Measurements from ENCODE around the gene NKX6-2. TPM values are rescaled to one million over a fixed set of nuclear protein-coding genes. Genes with fewer than 3 reads are reported as not detected.
A peak's percentile ranks its signal among the peaks of the same experiment; 100 is the strongest.
"Not testable (repeated sequence)": the region's sequence is repeated elsewhere in the genome, so short reads cannot be mapped to it uniquely, and the experiment has no call there.

Gene NKX6-2
- total and polyA plus RNA-seq, 2 donors from 2014 or later = 2.5 TPM; not detected in 1

DNA sequence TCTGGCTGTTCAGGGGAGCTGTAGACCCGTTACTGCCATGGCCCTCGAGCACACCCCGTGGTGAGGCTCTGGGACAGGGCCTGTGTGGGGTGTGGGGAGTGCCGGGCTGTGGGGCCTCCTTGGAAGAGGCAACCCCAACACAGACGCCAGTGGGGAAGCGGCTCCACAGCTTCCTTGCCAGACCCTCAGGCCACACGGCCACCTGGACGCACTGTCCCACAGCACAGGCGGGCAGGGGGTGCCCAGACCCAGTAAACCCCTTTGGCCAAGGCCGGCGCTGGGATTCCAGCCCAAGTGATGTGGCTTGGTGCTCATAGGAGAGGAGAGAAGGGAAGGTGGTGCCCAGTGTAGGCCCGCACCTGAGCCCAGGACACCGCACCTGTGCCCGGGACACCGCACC, 12.9 kb upstream of the NKX6-2 start:
- intact Hi-C loops (cut with DNase I) = no loop called here
- Histone ChIP-seq H3K4me3 (ENCODE audit: low read length in 3 of 3) (no peak overlapping the region), H3K9me3 (ENCODE audit: control insufficient read depth in 2 of 3, insufficient read depth in 1 of 3, low read length in 3 of 3) (peaks cover 0 to 6% (median 0%) of the 10 kb centered on the region in 3 donors), H3K27ac (ENCODE audit: low read depth in 2 of 2, low read length in 2 of 2) (no peak overlapping the region), H3K4me1 (ENCODE audit: control insufficient read depth in 2 of 3, insufficient read depth in 2 of 3, low read depth in 1 of 3, low read length in 3 of 3) (no peaks in the 10 kb centered on the region), H3K27me3 (ENCODE audit: control insufficient read depth, insufficient read depth, low read length) (peaks cover 2% of the 10 kb centered on the region), H3K36me3 (ENCODE audit: control insufficient read depth in 2 of 3, insufficient read depth in 3 of 3, low read length in 3 of 3) (no peaks in the 10 kb centered on the region), H3K9ac (ENCODE audit: low read length in 3 of 3) (no peak overlapping the region)
- FAIRE-seq = no peak
- TF ChIP-seq, protein P1, sequence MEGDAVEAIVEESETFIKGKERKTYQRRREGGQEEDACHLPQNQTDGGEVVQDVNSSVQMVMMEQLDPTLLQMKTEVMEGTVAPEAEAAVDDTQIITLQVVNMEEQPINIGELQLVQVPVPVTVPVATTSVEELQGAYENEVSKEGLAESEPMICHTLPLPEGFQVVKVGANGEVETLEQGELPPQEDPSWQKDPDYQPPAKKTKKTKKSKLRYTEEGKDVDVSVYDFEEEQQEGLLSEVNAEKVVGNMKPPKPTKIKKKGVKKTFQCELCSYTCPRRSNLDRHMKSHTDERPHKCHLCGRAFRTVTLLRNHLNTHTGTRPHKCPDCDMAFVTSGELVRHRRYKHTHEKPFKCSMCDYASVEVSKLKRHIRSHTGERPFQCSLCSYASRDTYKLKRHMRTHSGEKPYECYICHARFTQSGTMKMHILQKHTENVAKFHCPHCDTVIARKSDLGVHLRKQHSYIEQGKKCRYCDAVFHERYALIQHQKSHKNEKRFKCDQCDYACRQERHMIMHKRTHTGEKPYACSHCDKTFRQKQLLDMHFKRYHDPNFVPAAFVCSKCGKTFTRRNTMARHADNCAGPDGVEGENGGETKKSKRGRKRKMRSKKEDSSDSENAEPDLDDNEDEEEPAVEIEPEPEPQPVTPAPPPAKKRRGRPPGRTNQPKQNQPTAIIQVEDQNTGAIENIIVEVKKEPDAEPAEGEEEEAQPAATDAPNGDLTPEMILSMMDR (IDR thresholded peaks at IDR 0.05; ENCODE audit: borderline replicate concordance, extremely low read depth, insufficient read depth) = no peak
- DNase-seq = peak in 1 of 5 donors; percentile 32

DNA sequence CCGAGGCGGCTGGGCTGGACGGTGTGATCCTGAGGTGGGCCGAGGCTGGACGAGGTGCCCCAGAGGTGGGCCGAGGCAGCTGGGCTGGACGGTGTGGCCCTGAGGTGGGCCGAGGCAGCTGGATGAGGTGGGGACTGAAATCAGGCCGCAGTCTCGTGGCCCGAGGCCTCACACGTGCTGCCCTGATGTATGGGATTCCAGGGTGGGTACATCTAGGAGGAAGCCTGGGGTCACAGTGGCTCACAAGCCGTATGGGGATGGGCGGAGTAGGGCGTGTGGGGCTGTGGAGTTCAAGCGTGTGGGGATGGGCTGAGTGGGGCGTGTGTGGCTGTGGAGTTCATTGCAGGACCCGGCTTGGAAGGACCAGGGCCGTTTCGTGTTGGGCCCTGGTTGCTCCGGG, 12.5 kb upstream of the NKX6-2 start:
- H3K27ac ChIP-seq (ENCODE audit: low read depth in 2 of 2, low read length in 2 of 2) = no peak overlapping the region
- FAIRE-seq = no peak
- no peak overlapping the region for H3K9ac ChIP-seq (ENCODE audit: low read length in 3 of 3)
- peak in 1 of 5 donors; percentile 24 for DNase-seq
- no peaks in the 10 kb centered on the region for H3K4me1 ChIP-seq (ENCODE audit: control insufficient read depth in 2 of 3, insufficient read depth in 2 of 3, low read depth in 1 of 3, low read length in 3 of 3)
- H3K36me3 ChIP-seq (ENCODE audit: control insufficient read depth in 2 of 3, insufficient read depth in 3 of 3, low read length in 3 of 3) = no peaks in the 10 kb centered on the region
- intact Hi-C loops (cut with DNase I) = no loop called here
- TF ChIP-seq, protein P1 (IDR thresholded peaks at IDR 0.05; ENCODE audit: borderline replicate concordance, extremely low read depth, insufficient read depth) = no peak
- H3K27me3 ChIP-seq (ENCODE audit: control insufficient read depth, insufficient read depth, low read length) = peaks cover 2% of the 10 kb centered on the region
- H3K9me3 ChIP-seq (ENCODE audit: control insufficient read depth in 2 of 3, insufficient read depth in 1 of 3, low read length in 3 of 3) = peaks cover 0 to 6% (median 0%) of the 10 kb centered on the region in 3 donors
- no peak overlapping the region for H3K4me3 ChIP-seq (ENCODE audit: low read length in 3 of 3)

DNA sequence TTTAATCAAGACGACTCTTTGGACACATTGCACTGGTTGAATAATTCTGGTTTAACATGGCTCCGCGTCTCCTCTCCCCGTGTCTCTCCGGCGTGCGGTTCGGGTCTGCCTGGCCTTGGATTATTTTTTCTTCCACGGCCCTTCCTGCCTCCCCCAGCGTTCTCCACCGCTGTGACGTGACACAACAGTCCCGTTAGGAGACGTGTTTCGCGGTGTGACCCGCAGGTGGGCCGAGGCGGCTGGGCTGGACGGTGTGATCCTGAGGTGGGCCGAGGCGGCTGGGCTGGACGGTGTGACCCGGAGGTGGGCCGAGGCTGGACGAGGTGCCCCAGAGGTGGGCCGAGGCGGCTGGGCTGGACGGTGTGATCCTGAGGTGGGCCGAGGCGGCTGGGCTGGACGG, 12.0 kb upstream of the NKX6-2 start:
- H3K4me3 ChIP-seq (ENCODE audit: low read length in 3 of 3); H3K27me3 ChIP-seq (ENCODE audit: control insufficient read depth, insufficient read depth, low read length); H3K36me3 ChIP-seq (ENCODE audit: control insufficient read depth in 2 of 3, insufficient read depth in 3 of 3, low read length in 3 of 3); H3K9me3 ChIP-seq (ENCODE audit: control insufficient read depth in 2 of 3, insufficient read depth in 1 of 3, low read length in 3 of 3); intact Hi-C loops (cut with DNase I); H3K27ac ChIP-seq (ENCODE audit: low read depth in 2 of 2, low read length in 2 of 2); H3K9ac ChIP-seq (ENCODE audit: low read length in 3 of 3); FAIRE-seq; H3K4me1 ChIP-seq (ENCODE audit: control insufficient read depth in 2 of 3, insufficient read depth in 2 of 3, low read depth in 1 of 3, low read length in 3 of 3): not testable (repeated sequence)
- peak in 1 of 5 donors; percentile 13 for DNase-seq

DNA sequence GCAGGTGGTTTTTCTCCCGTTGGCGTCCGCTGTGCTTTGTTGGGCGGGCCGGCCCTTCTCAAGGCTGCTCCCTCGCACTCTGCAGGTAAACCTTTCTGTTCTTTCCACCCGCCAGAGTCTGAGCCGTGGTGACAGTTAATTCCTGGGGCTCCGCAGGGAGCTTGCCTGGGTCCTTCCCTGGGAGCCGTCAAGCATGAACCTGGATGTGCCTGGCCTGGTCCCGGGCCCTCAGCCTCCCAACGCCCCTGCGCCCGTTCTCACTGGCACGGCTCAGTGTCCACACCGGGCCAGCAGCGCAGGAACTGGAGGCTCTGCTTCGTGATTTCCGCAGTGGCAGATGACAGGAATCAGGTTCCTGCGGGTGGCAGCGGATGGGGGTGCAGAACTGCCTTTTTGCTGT, 10.9 kb upstream of the NKX6-2 start:
- no peak overlapping the region for H3K27ac ChIP-seq (ENCODE audit: low read depth in 2 of 2, low read length in 2 of 2)

More for the DNA sequence above, 10.9 kb upstream of the NKX6-2 start:
- Histone ChIP-seq H3K9me3 (ENCODE audit: control insufficient read depth in 2 of 3, insufficient read depth in 1 of 3, low read length in 3 of 3) (peaks cover 0 to 2% (median 0%) of the 10 kb centered on the region in 3 donors), H3K27me3 (ENCODE audit: control insufficient read depth, insufficient read depth, low read length) (peaks cover 2% of the 10 kb centered on the region), H3K9ac (ENCODE audit: low read length in 3 of 3) (no peak overlapping the region), H3K4me3 (ENCODE audit: low read length in 3 of 3) (no peak overlapping the region), H3K36me3 (ENCODE audit: control insufficient read depth in 2 of 3, insufficient read depth in 3 of 3, low read length in 3 of 3) (no peaks in the 10 kb centered on the region), H3K4me1 (ENCODE audit: control insufficient read depth in 2 of 3, insufficient read depth in 2 of 3, low read depth in 1 of 3, low read length in 3 of 3) (no peaks in the 10 kb centered on the region)
- TF ChIP-seq, protein P1 (IDR thresholded peaks at IDR 0.05; ENCODE audit: borderline replicate concordance, extremely low read depth, insufficient read depth) = no peak
- no peak for DNase-seq
- FAIRE-seq = no peak
- intact Hi-C loops (cut with DNase I) = no loop called here
